Stomach smooth muscle (tissue), 2 donors: Measurements from ENCODE around the gene ACTG2.

Experiments used
- H3K27ac ChIP-seq: one replicate; pipeline ENCODE4 v1.7.0; 2013; ENCODE audit warnings: mild to moderate bottlenecking, low read length, inconsistent platforms
- H3K27me3 ChIP-seq, 2 donors: one replicate each; pipeline ENCODE4 v1.7.0; 2013; ENCODE audit warnings: low read length in 2 of 2; ENCODE audit not compliant: insufficient read depth in 2 of 2, control insufficient read depth in 1 of 2
- H3K36me3 ChIP-seq, 2 donors: one replicate each; pipeline ENCODE4 v1.7.0; 2013; ENCODE audit warnings: low read length in 2 of 2; ENCODE audit not compliant: control insufficient read depth in 2 of 2, insufficient read depth in 2 of 2
- H3K4me1 ChIP-seq: one replicate; pipeline ENCODE4 v1.7.0; 2013; ENCODE audit warnings: low read length; ENCODE audit not compliant: control insufficient read depth, insufficient read depth
- H3K4me3 ChIP-seq, 2 donors: one replicate each; pipeline ENCODE4 v1.7.0; 2013; ENCODE audit warnings: low read length in 2 of 2
- H3K9ac ChIP-seq, 2 donors: one replicate each; pipeline ENCODE4 v1.7.0; 2013; ENCODE audit warnings: low read length in 2 of 2, mild to moderate bottlenecking in 1 of 2
- H3K9me3 ChIP-seq, 2 donors: one replicate each; pipeline ENCODE4 v1.7.0; 2013; ENCODE audit warnings: low read length in 2 of 2; ENCODE audit not compliant: control insufficient read depth in 2 of 2
- donor health status: healthy.
- donor health status: Pancreatic carcinoma.

Gene ACTG2

GRCh38 chr2:73914667-73915066, 21.9 kb downstream of the ACTG2 start:
- Histone ChIP-seq H3K9ac (no peak overlapping the region), H3K36me3 (peaks cover 69 to 84% of the 10 kb centered on the region in 2 donors), H3K4me1 (no peaks in the 10 kb centered on the region), H3K4me3 (no peak overlapping the region), H3K27ac (peak overlapping the region; percentile 78), H3K27me3 (no peaks in the 10 kb centered on the region), H3K9me3 (no peaks in the 10 kb centered on the region)

GRCh38 chr2:73915437-73915993, 22.7 kb downstream of the ACTG2 start:
- Histone ChIP-seq H3K27ac (peak overlapping the region; percentile 78), H3K36me3 (peaks cover 71 to 86% of the 10 kb centered on the region in 2 donors), H3K9me3 (no peaks in the 10 kb centered on the region), H3K9ac (no peak overlapping the region), H3K4me3 (no peak overlapping the region), H3K4me1 (no peaks in the 10 kb centered on the region), H3K27me3 (no peaks in the 10 kb centered on the region)

- Histone ChIP-seq H3K27me3 (no peaks in the 10 kb centered on the region), H3K4me3 (no peak overlapping the region), H3K36me3 (peaks cover 65 to 78% of the 10 kb centered on the region in 2 donors), H3K27ac (peak overlapping the region; percentile 78), H3K9ac (no peak overlapping the region), H3K9me3 (no peaks in the 10 kb centered on the region), H3K4me1 (no peaks in the 10 kb centered on the region)
Observed at GRCh38 chr2:73916666-73917065, 23.9 kb downstream of the ACTG2 start.

- H3K27me3 ChIP-seq, result no peaks in the 10 kb centered on the region
- no peaks in the 10 kb centered on the region for H3K9me3 ChIP-seq
- peaks cover 59 to 71% of the 10 kb centered on the region in 2 donors for H3K36me3 ChIP-seq
- peak overlapping the region; percentile 49 for H3K27ac ChIP-seq
- H3K4me1 ChIP-seq, result no peaks in the 10 kb centered on the region
- H3K4me3 ChIP-seq, result no peak overlapping the region
- no peak overlapping the region for H3K9ac ChIP-seq
Observed at GRCh38 chr2:73917296-73917695, 24.5 kb downstream of the ACTG2 start.

GRCh38 chr2:73917696-73918207, 24.9 kb downstream of the ACTG2 start:
- Histone ChIP-seq H3K9me3 (no peaks in the 10 kb centered on the region), H3K27ac (peak overlapping the region; percentile 49), H3K9ac (no peak overlapping the region), H3K27me3 (no peaks in the 10 kb centered on the region), H3K36me3 (peaks cover 54 to 67% of the 10 kb centered on the region in 2 donors), H3K4me1 (no peaks in the 10 kb centered on the region), H3K4me3 (no peak overlapping the region)

GRCh38 chr2:73918856-73919255, 26.0 kb downstream of the ACTG2 start:
- Histone ChIP-seq H3K4me1 (no peaks in the 10 kb centered on the region), H3K9me3 (no peaks in the 10 kb centered on the region), H3K27me3 (no peaks in the 10 kb centered on the region), H3K36me3 (peaks cover 47 to 58% of the 10 kb centered on the region in 2 donors), H3K4me3 (no peak overlapping the region), H3K27ac (peak overlapping the region; percentile 49), H3K9ac (peak overlapping the region in 1 of 2 donors; percentile 13)

GRCh38 chr2:73919596-73920228, 26.9 kb downstream of the ACTG2 start:
- no peaks in the 10 kb centered on the region for H3K27me3 ChIP-seq
- H3K9ac ChIP-seq, result no peak overlapping the region
- H3K4me1 ChIP-seq, result no peaks in the 10 kb centered on the region
- peaks cover 40 to 50% of the 10 kb centered on the region in 2 donors for H3K36me3 ChIP-seq
- H3K9me3 ChIP-seq, result no peaks in the 10 kb centered on the region
- H3K27ac ChIP-seq, result peak overlapping the region; percentile 41
- no peak overlapping the region for H3K4me3 ChIP-seq

- Histone ChIP-seq H3K27ac (peak overlapping the region; percentile 64), H3K9me3 (no peaks in the 10 kb centered on the region), H3K4me1 (peaks cover under 1% of the 10 kb centered on the region), H3K27me3 (no peaks in the 10 kb centered on the region), H3K9ac (no peak overlapping the region), H3K4me3 (no peak overlapping the region), H3K36me3 (peaks cover 33 to 39% of the 10 kb centered on the region in 2 donors)
Observed at GRCh38 chr2:73920577-73921545, 28.1 kb downstream of the ACTG2 start.

GRCh38 chr2:73921581-73921980, 28.8 kb downstream of the ACTG2 start:
- H3K27ac ChIP-seq, result peak overlapping the region; percentile 64
- peaks cover 3% of the 10 kb centered on the region for H3K4me1 ChIP-seq
- H3K9me3 ChIP-seq, result no peaks in the 10 kb centered on the region
- no peak overlapping the region for H3K9ac ChIP-seq
- H3K27me3 ChIP-seq, result no peaks in the 10 kb centered on the region
- peaks cover 28 to 31% of the 10 kb centered on the region in 2 donors for H3K36me3 ChIP-seq
- H3K4me3 ChIP-seq, result no peak overlapping the region

GRCh38 chr2:73922681-73923080, 29.9 kb downstream of the ACTG2 start:
- Histone ChIP-seq H3K4me1 (peaks cover 7% of the 10 kb centered on the region), H3K9ac (no peak overlapping the region), H3K27ac (no peak overlapping the region), H3K9me3 (no peaks in the 10 kb centered on the region), H3K27me3 (no peaks in the 10 kb centered on the region), H3K4me3 (no peak overlapping the region), H3K36me3 (peaks cover 18 to 22% of the 10 kb centered on the region in 2 donors)
